Ovary (tissue), 3 donors: ENCODE data around the gene ASH1L.

Experiments used
- CTCF ChIP-seq, 3 donors: fragments of 450-650 bp in 2 of 3; fragments of 200-600 bp in 1 of 3; IDR thresholded peaks; one replicate each; pipeline versions ENCODE4 v1.5.1 to v1.8.0; 2016 to 2022; ENCODE audit warnings: antibody characterized with exemption in 3 of 3, mild to moderate bottlenecking in 1 of 3
- POLR2A ChIP-seq: fragments of 450-650 bp; IDR thresholded peaks from one replicate; pipeline ENCODE4 v1.6.1; 2017; ENCODE audit warnings: antibody characterized with exemption, mild to moderate bottlenecking, moderate library complexity
- donor health status: DM: no; HTN: no; CAD: no.

- no peak for TF ChIP-seq CTCF (IDR thresholded peaks at IDR 0.05)
- no peak for TF ChIP-seq POLR2A
Observed at GRCh38 chr1:155529109-155529508, 33.5 kb downstream of the ASH1L start.
